GM21576 (cell line): ENCODE results near the gene EML1.

Experiments used
- ATAC-seq: cut with Tn5 transposase; IDR thresholded peaks from one replicate; pipeline ENCODE4 v1.9.1; 2021; ENCODE audit warnings: mild to moderate bottlenecking, moderate library complexity; ENCODE audit not compliant: unreplicated experiment

Gene EML1

GRCh38 chr14:99982537-99983250 lies 189.5 kb downstream of the EML1 start:
- ATAC-seq, result no peak

GRCh38 chr14:99983251-99984015 lies 190.2 kb downstream of the EML1 start:
- ATAC-seq, result no peak

GRCh38 chr14:99984036-99984435 lies 190.8 kb downstream of the EML1 start:
- ATAC-seq, result no peak

- no peak for ATAC-seq
Observed at GRCh38 chr14:99986396-99986795, 193.2 kb downstream of the EML1 start.

- ATAC-seq, result no peak
Observed at GRCh38 chr14:99989032-99989431, 195.8 kb downstream of the EML1 start.

GRCh38 chr14:99990268-99991170 lies 197.3 kb downstream of the EML1 start:
- no peak for ATAC-seq

GRCh38 chr14:99991331-99991730 lies 198.1 kb downstream of the EML1 start:
- no peak for ATAC-seq
